Astrocyte (in vitro differentiated cells and primary cell): Measurements from ENCODE around the gene GIT2.

ENCODE experiments used
- CTCF ChIP-seq: IDR thresholded peaks from 2 replicates; pipeline ENCODE4 v1.5.1; 2011; ENCODE audit warnings: low read depth, mild to moderate bottlenecking, inconsistent platforms, low read length, moderate library complexity; ENCODE audit not compliant: insufficient read depth
- EZH2 ChIP-seq: IDR thresholded peaks from 2 replicates; pipeline ENCODE4 v1.6.1; 2012; ENCODE audit warnings: mild to moderate bottlenecking, low read length, inconsistent platforms; ENCODE audit not compliant: insufficient read depth

GRCh38 chr12:109946913-109947312, 49.3 kb downstream of the GIT2 start:
- no peak for TF ChIP-seq CTCF
- TF ChIP-seq EZH2: no peak
